Measurements from ENCODE around the gene HTRA1. TPM values are rescaled to one million over a fixed set of nuclear protein-coding genes. Genes with fewer than 3 reads are reported as not detected.

Gene HTRA1
- total and polyA plus RNA-seq, 9 of the 15 experiments (the other 6 are each of a cell fraction or from before 2014, with no cell fraction given): 0.06 to 0.16 (median 0.13) TPM; not detected in 5

GRCh38 chr10:122543676-122544445 is 82.5 kb downstream of the HTRA1 start (continued):
- TF ChIP-seq ZNF589 (CRISPR knock-in tag; IDR thresholded peaks at IDR 0.05; ENCODE audit: low read depth) (no peak), ERF (CRISPR knock-in tag; IDR thresholded peaks at IDR 0.05) (no peak), LEF1 (IDR thresholded peaks at IDR 0.05) (no peak), JUNB (CRISPR knock-in tag; conservative IDR thresholded peaks at IDR 0.05) (no peak), PHF21A (IDR thresholded peaks at IDR 0.05; ENCODE audit: borderline replicate concordance, low read depth) (no peak), FIP1L1 (IDR thresholded peaks at IDR 0.05; ENCODE audit: low read depth, low read length, poor library complexity, severe bottlenecking) (no peak)

- H3K4me2 ChIP-seq (ENCODE audit: insufficient read depth, low read length): no peak overlapping the region
- no peak overlapping the region for H3K27ac ChIP-seq (ENCODE audit: extremely low read depth, low read depth, low read length)
- intact Hi-C loops (cut with micrococcal nuclease) (no loop called here), in situ Hi-C loops (cut with MboI) (no loop called here)
- H3K4me1 ChIP-seq (replicated peaks in 1 of 2; ENCODE audit: control insufficient read depth in 2 of 2, insufficient read depth in 2 of 2, low read length in 2 of 2): no peaks in the 10 kb centered on the region
- no peak overlapping the region for H3K9ac ChIP-seq (ENCODE audit: insufficient read depth in 1 of 2, low read depth in 2 of 2, low read length in 2 of 2)
- H3K36me3 ChIP-seq (ENCODE audit: control insufficient read depth, insufficient read depth, low read length): no peaks in the 10 kb centered on the region
- no peak overlapping the region for H2AFZ ChIP-seq (ENCODE audit: low read depth, low read length)
- no peak overlapping the region for H3K4me3 ChIP-seq
- DNase-seq (ENCODE audit: extremely low read depth in 1 of 4, low spot score in 3 of 4) (no peak), ATAC-seq (no peak), FAIRE-seq (no peak)
- no peaks in the 10 kb centered on the region for H3K9me3 ChIP-seq (replicated peaks; ENCODE audit: control insufficient read depth, insufficient read depth, low read depth, low read length)
- 2% methylated on average over 8 of the region's 8 CpGs for WGBS (ENCODE audit: insufficient coverage, low coverage, missing lambda C conversion rate)
- ChIA-PET POLR2A (interaction anchor here (0.5 kb wide), 1 partner anchor 1092 kb away, joined by 3 read pairs; no protein-coding TSS in a partner anchor), CTCF (ENCODE audit: low intra/inter-chr PET ratio) (no interaction called here)
- no peaks in the 10 kb centered on the region for H3K79me2 ChIP-seq (ENCODE audit: control insufficient read depth, insufficient read depth, low read length)
- no TSS peak for BruUV-seq (replicated peaks)
- H4K20me1 ChIP-seq (replicated peaks; ENCODE audit: control insufficient read depth, insufficient read depth, low read length): no peaks in the 10 kb centered on the region
- no peaks in the 10 kb centered on the region for H3K9me1 ChIP-seq (ENCODE audit: control insufficient read depth, insufficient read depth, low read length)
- no peaks in the 10 kb centered on the region for H3K27me3 ChIP-seq (ENCODE audit: control insufficient read depth in 2 of 2, insufficient read depth in 2 of 2, low read length in 2 of 2)
- TF ChIP-seq ZNF75A (CRISPR knock-in tag; IDR thresholded peaks at IDR 0.05): no peak
- no peak for TF ChIP-seq KLF1 (tag; IDR thresholded peaks at IDR 0.05)
- no peak for TF ChIP-seq FOXK2 (conservative IDR thresholded peaks at IDR 0.05 in 1 of 2, IDR thresholded peaks at IDR 0.05 in 1 of 2; ENCODE audit: low read depth in 2 of 2)
- TF ChIP-seq SREBF1 (IDR thresholded peaks at IDR 0.05; ENCODE audit: borderline replicate concordance, low read depth, low read length): no peak
- no peak for TF ChIP-seq NFXL1 (CRISPR knock-in tag; IDR thresholded peaks at IDR 0.05)
- TF ChIP-seq ESRRB (CRISPR knock-in tag; IDR thresholded peaks at IDR 0.05; ENCODE audit: borderline replicate concordance): no peak
- no peak for TF ChIP-seq ELF1 (tag; IDR thresholded peaks at IDR 0.05)
- no peak for TF ChIP-seq GMEB1 (CRISPR knock-in tag; IDR thresholded peaks at IDR 0.05)
- no peak for TF ChIP-seq RHOXF2B (CRISPR knock-in tag; conservative IDR thresholded peaks at IDR 0.05)
- no peak for TF ChIP-seq ZNF311 (CRISPR knock-in tag; IDR thresholded peaks at IDR 0.05)
- no peak for TF ChIP-seq ZHX1 (conservative IDR thresholded peaks at IDR 0.05; ENCODE audit: low read length)
- no peak for TF ChIP-seq ZNF124 (CRISPR knock-in tag; IDR thresholded peaks at IDR 0.05)
- TF ChIP-seq KDM2B (CRISPR knock-in tag; IDR thresholded peaks at IDR 0.05): no peak
Observed at GRCh38 chr10:122544493-122544892, 83.1 kb downstream of the HTRA1 start.

Data from K562 (cell line).